Immature natural killer cell (primary cell): Measurements from ENCODE around the gene LUZP2. TPM values are rescaled to one million over a fixed set of nuclear protein-coding genes. Genes with fewer than 3 reads are reported as not detected.

ENCODE experiments used
- DNase-seq, 3 donors: peaks; one replicate each; pipeline ENCODE4 v3.0.0; 2022; ENCODE audit warnings: mixed read lengths in 1 of 3
- H3K27ac Mint-ChIP-seq, 6 donors: one replicate each; pipeline ENCODE4 v1.8.0; 2020; ENCODE audit warnings: mixed read lengths in 6 of 6, mild to moderate bottlenecking in 5 of 6, inconsistent platforms in 4 of 6, moderate library complexity in 3 of 6
- H3K27me3 Mint-ChIP-seq, 3 donors: one replicate each; pipeline ENCODE4 v1.8.0; 2020 to 2021; ENCODE audit warnings: low read depth in 3 of 3, mild to moderate bottlenecking in 3 of 3, mixed read lengths in 3 of 3, moderate library complexity in 3 of 3, inconsistent platforms in 1 of 3
- H3K36me3 Mint-ChIP-seq, 3 donors: one replicate each; pipeline ENCODE4 v1.8.0; 2020; ENCODE audit warnings: mixed read lengths in 3 of 3, inconsistent platforms in 2 of 3, mild to moderate bottlenecking in 2 of 3
- H3K4me1 Mint-ChIP-seq, 2 donors: one replicate each; pipeline ENCODE4 v1.8.0; 2020; ENCODE audit warnings: inconsistent platforms in 2 of 2, mild to moderate bottlenecking in 2 of 2, mixed read lengths in 2 of 2, moderate library complexity in 1 of 2
- H3K4me3 Mint-ChIP-seq, 5 donors: one replicate each; pipeline ENCODE4 v1.8.0; 2020; ENCODE audit warnings: mild to moderate bottlenecking in 5 of 5, mixed read lengths in 5 of 5, inconsistent platforms in 3 of 5, moderate library complexity in 3 of 5
- H3K9me3 Mint-ChIP-seq, 6 donors: one replicate each; pipeline ENCODE4 v1.8.0; 2020; ENCODE audit warnings: mild to moderate bottlenecking in 6 of 6, mixed read lengths in 6 of 6, inconsistent platforms in 4 of 6, moderate library complexity in 3 of 6
- polyA plus RNA-seq, 3 donors: library from polyadenylated mRNA; unstranded; fragments of 300-500 nt; fragmentation: Illumina TruSeq; gene quantifications; one replicate each; pipeline ENCODE4 v1.2.3, GENCODE V29; 2021

The LUZP2 gene
- polyA plus RNA-seq, 3 donors from 2014 or later, result not detected

DNA sequence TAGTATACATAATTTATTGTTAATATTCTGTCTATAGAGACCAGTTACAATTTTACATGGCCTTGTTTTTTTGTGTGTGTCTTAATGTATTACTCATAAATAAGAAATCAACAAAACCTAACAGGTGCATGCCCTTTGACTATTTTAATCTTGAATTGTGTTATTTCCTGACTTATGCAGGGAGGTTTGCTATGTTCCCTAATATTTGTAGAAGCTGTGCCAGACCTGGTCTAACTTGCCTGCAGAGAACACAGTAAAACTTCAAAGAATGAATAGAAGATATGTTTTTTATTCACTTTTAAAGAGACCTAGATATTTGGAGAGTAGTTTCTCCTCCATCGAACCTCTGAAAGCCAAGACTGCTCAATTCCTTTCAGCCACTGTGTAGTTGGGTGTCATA, 234.7 kb downstream of the LUZP2 start:
- no peaks in the 10 kb centered on the region for H3K4me1 Mint-ChIP-seq
- no peak overlapping the region for H3K4me3 Mint-ChIP-seq
- peaks cover 0 to 2% (median 0%) of the 10 kb centered on the region in 3 donors for H3K27me3 Mint-ChIP-seq
- no peaks in the 10 kb centered on the region for H3K36me3 Mint-ChIP-seq
- peaks cover 0 to 5% (median 2%) of the 10 kb centered on the region in 6 donors for H3K9me3 Mint-ChIP-seq
- DNase-seq, result no peak
- no peak overlapping the region for H3K27ac Mint-ChIP-seq

DNA sequence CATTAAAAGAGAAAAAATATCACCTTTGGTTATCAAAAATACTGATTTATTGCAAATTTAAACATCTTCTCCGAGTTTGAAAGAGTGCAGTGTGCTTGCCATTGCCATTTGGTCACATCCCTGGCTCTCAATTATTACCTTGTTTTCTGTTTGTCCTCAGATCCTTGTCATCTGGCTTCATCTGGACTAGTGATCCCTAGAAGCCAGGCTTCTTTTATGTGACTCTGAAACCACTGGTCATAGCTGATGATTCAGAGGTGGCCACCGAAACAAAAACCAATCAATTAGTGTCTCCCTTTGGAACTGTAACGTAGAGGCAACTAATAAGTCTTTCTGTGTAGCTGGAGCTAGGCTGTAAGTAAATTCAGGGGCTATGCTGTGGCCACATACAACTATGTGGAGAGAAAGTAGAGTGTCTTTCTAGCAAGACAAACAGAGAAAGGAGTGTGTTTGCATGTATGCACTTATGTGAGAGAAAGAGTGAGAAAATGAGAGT, 237.9 kb downstream of the LUZP2 start:
- H3K4me1 Mint-ChIP-seq, result no peaks in the 10 kb centered on the region
- no peak overlapping the region for H3K4me3 Mint-ChIP-seq
- no peaks in the 10 kb centered on the region for H3K36me3 Mint-ChIP-seq
- H3K9me3 Mint-ChIP-seq, result peaks cover 0 to 8% (median 0%) of the 10 kb centered on the region in 6 donors
- no peak for DNase-seq
- no peaks in the 10 kb centered on the region for H3K27me3 Mint-ChIP-seq
- H3K27ac Mint-ChIP-seq, result no peak overlapping the region

DNA sequence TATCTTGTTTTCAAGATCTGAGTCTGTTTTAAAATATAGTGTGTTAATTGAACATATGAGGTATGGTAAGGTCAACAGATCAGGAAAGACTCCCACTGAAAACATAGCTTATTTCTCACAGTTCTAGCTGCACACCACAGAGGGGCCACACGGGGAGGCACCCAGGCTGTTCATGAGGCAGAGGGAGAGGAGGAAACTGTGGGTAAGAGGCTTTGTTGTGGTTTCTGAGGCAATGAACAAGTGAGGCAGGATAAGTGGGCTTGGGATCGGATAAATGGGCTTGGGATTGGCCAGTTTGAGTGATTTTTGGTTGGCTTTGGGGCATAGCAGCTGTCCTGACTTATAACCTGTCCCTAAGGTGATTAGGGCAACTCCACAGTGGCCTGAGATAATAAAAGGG, 242.1 kb downstream of the LUZP2 start:
- no peak for DNase-seq
- Mint-ChIP-seq H3K27ac (no peak overlapping the region), H3K27me3 (no peaks in the 10 kb centered on the region), H3K4me3 (no peak overlapping the region), H3K9me3 (peaks cover 0 to 8% (median 0%) of the 10 kb centered on the region in 6 donors), H3K36me3 (no peaks in the 10 kb centered on the region), H3K4me1 (no peaks in the 10 kb centered on the region)

DNA sequence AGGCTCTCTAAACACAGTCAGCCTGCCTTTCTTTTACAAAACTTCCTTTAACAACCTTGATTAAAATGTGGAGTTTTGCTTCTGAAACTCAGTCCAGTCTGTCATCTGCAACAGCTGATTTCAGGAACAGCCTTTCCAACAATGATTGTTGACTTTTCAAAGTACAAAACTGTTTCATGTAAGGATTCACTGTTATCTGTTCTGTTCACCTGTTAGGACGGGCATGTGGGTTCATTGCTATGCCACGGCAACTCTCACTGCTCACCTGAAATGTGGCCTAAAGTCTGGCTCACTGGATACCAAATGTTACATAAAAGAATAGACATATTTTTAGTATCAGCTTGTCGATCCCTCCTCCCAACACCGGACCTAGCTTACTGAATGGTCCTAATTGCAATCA, 242.8 kb downstream of the LUZP2 start:
- no peak for DNase-seq
- H3K36me3 Mint-ChIP-seq, result no peaks in the 10 kb centered on the region
- H3K27me3 Mint-ChIP-seq, result peaks cover 0 to 1% (median 0%) of the 10 kb centered on the region in 3 donors
- H3K4me3 Mint-ChIP-seq, result no peak overlapping the region
- no peak overlapping the region for H3K27ac Mint-ChIP-seq
- H3K9me3 Mint-ChIP-seq, result peaks cover 0 to 13% (median 2%) of the 10 kb centered on the region in 6 donors
- H3K4me1 Mint-ChIP-seq, result no peaks in the 10 kb centered on the region

DNA sequence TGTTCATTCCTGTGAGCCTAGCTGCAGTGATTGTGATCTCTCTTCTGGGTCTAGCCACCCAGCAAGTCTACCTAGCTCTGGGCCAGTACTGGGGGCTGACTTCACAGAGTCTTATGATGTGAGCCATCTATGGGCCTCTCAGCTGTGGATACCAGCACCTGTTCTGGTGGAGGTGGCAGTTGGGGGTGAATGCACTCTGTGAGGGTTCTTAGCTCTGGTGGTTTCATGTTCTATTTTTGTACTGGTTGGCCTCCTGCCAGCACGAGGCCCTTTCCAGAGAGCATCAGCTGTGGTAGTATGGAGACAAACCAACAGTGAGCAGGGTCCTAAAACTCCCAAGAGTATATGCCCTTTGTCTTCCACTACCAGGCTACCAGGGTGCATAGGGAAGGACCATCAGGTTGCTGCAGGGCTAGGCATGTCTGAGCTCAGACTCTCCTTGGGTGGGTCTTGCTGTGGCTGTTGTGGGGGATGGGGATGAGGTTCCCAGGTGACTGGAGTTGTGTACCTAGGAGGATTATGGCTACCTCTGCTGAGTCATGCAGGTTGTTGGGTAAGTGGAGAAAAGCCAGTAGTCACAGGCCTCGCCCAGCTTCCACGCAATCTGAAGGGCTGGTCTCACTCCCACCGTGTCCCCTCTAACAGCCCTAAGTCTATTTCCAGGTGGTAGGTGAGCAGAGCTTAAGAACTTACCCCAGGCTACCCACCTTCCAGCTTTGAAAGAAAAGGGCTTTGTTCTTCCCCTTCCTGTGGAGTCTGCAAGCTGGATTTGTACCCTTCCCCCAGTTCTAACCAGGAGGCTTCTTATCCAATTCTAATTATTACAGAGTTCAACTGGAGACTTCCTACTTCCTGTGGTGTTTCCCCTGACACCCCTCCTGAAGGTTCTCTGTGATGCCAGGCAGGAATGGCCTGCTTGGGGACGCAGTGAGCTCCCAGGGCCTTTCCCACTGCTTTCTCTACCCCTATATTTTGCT, 250.7 kb downstream of the LUZP2 start:
- Mint-ChIP-seq H3K36me3 (peaks cover 0 to 4% (median 0%) of the 10 kb centered on the region in 3 donors), H3K9me3 (peaks cover 4 to 28% (median 10%) of the 10 kb centered on the region in 6 donors), H3K4me1 (no peaks in the 10 kb centered on the region), H3K4me3 (no peak overlapping the region), H3K27ac (no peak overlapping the region), H3K27me3 (peaks cover 1 to 3% (median 2%) of the 10 kb centered on the region in 3 donors)
- DNase-seq, result no peak

DNA sequence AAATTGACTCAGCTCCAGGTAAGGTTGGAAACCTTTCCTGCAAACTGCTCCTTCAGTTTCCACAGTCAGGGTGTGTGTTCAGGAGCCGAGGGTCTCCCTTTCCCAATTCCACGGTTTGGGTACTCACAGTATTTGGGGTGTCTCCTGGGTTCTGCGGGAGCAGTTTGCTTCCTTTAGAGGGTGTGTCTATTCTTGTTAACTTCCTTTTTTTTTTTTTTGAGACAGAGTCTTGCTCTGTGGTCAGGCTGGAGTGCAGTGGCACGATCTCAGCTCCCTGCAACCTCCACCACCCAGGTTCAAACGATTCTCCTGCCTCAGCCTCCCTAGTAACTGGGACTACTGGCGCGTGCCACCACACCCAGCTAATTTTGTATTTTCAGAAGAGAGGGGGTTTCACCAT, 251.4 kb downstream of the LUZP2 start:
- no peak overlapping the region for H3K27ac Mint-ChIP-seq
- H3K9me3 Mint-ChIP-seq, result peaks cover 4 to 30% (median 10%) of the 10 kb centered on the region in 6 donors
- H3K27me3 Mint-ChIP-seq, result peaks cover 1 to 3% (median 2%) of the 10 kb centered on the region in 3 donors
- H3K36me3 Mint-ChIP-seq, result peaks cover 0 to 4% (median 0%) of the 10 kb centered on the region in 3 donors
- H3K4me3 Mint-ChIP-seq, result no peak overlapping the region
- DNase-seq, result no peak
- H3K4me1 Mint-ChIP-seq, result no peaks in the 10 kb centered on the region

DNA sequence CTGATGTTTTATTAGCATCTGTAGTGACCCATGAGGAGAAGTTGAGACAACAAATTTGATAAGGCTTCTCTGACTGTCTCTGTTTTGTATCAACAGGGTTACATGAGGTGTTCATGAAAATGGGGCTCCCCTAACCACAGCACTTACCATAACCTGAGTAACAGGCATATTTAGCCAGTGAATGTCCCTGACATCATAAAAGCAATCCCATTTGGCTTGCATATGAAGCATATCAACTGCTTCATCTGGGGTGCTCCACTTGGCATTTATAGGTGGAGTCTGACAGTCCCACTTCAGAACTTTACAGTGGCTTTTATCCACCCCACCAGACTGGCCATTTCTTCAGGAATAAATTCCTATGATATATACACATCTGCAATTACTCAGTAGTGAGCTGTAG, 257.6 kb downstream of the LUZP2 start:
- H3K9me3 Mint-ChIP-seq, result peaks cover 0 to 29% (median 5%) of the 10 kb centered on the region in 6 donors
- H3K4me3 Mint-ChIP-seq, result no peak overlapping the region
- no peaks in the 10 kb centered on the region for H3K4me1 Mint-ChIP-seq
- peaks cover 0 to 4% (median 0%) of the 10 kb centered on the region in 3 donors for H3K36me3 Mint-ChIP-seq
- H3K27me3 Mint-ChIP-seq, result no peaks in the 10 kb centered on the region
- H3K27ac Mint-ChIP-seq, result no peak overlapping the region
- no peak for DNase-seq

DNA sequence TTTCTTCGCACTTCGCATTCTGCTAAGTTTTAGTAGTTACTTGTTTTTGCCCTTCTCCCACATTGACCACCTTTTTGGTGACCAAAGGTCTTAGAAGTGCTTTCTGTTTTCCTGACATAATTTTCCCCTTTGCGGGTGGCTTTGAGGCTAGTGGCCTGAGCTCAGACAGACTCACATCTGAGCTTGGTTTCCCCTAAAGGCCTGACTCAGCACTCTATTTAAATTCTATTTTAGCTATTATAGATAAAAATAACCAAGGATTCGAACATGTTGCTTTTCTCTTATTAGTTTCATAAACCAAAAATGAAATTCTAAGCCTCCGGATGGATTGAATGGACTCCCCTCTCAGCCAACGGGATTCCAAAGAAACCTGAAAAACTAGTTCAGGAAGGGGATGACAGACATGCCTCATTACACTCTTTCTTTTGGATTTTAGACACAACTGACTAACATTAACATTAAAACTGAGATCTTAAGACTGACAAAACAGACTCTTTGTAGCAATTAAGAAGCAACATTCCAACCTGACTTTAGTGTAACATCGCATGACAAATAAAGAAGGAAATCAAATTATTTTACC, 258.5 kb downstream of the LUZP2 start:
- Mint-ChIP-seq H3K9me3 (peaks cover 0 to 31% (median 5%) of the 10 kb centered on the region in 6 donors), H3K4me3 (no peak overlapping the region), H3K27me3 (no peaks in the 10 kb centered on the region), H3K27ac (no peak overlapping the region), H3K4me1 (no peaks in the 10 kb centered on the region), H3K36me3 (peaks cover 0 to 4% (median 0%) of the 10 kb centered on the region in 3 donors)
- no peak for DNase-seq

DNA sequence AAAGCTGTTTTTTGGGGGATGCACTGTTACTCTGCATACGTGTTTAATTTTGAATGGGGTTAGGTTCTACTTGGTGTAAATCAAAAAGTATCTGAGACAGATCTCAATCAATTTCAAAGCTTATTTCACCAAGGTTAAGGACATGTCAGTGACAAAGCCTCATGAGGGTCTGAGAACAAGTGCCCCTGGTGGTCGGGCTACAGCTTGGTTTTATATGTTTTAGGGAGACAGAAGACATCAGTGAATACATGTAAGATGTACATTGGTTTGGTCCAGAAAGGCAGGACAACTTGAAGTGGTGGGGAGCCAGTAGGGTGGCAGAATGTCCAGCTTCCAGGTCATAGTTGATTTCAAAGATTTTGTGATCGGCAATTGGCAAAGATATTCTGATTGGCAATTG, 262.9 kb downstream of the LUZP2 start:
- no peak overlapping the region for H3K27ac Mint-ChIP-seq
- H3K27me3 Mint-ChIP-seq, result peaks cover 0 to 2% (median 0%) of the 10 kb centered on the region in 3 donors
- H3K4me3 Mint-ChIP-seq, result no peak overlapping the region
- DNase-seq, result no peak
- peaks cover 0 to 23% (median 4%) of the 10 kb centered on the region in 6 donors for H3K9me3 Mint-ChIP-seq
- H3K36me3 Mint-ChIP-seq, result peaks cover 0 to 4% (median 0%) of the 10 kb centered on the region in 3 donors
- no peaks in the 10 kb centered on the region for H3K4me1 Mint-ChIP-seq

DNA sequence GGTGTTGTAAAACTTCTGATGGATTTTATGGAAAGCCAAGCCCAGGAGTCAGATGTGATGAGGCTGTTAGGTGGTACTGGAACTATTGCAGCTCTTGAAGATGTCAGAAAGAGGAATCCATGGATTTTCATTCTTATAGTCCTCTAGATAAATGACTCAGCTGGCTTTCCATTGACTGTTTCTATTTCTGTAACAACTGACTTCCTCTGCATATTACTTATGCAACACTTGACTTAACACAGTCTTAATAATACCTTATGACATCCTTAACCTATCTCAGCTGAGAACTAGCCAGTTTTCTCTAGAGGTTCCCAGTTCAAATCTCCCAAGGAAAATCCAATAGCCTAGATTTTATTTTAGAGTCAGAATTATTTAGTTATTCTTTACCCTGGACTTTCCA, 263.8 kb downstream of the LUZP2 start:
- no peak overlapping the region for H3K4me3 Mint-ChIP-seq
- peaks cover 0 to 19% (median 3%) of the 10 kb centered on the region in 6 donors for H3K9me3 Mint-ChIP-seq
- no peak for DNase-seq
- H3K4me1 Mint-ChIP-seq, result no peaks in the 10 kb centered on the region
- no peak overlapping the region for H3K27ac Mint-ChIP-seq
- peaks cover 0 to 2% (median 0%) of the 10 kb centered on the region in 3 donors for H3K27me3 Mint-ChIP-seq
- H3K36me3 Mint-ChIP-seq, result peaks cover 0 to 4% (median 0%) of the 10 kb centered on the region in 3 donors

DNA sequence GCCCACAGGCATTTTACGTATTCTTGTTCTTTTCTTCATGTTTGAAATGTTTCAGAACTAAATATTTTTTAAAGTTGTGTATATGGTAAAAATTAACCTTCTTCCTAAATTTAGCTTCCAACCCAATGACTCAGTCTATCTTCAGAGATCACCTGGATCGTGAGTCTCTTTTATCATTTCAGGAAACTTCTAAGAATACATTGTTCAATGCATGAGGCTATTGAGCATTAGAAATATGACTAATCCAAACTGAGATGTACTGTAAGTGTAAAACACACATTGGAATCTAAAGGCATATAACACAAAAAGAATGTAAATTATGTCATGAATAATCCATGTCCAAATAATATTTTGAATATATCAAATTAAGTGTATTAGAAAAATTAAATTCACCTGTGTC, 265.2 kb downstream of the LUZP2 start:
- no peak overlapping the region for H3K27ac Mint-ChIP-seq
- peaks cover 0 to 14% (median 3%) of the 10 kb centered on the region in 6 donors for H3K9me3 Mint-ChIP-seq
- peaks cover 0 to 2% (median 0%) of the 10 kb centered on the region in 3 donors for H3K27me3 Mint-ChIP-seq
- no peaks in the 10 kb centered on the region for H3K36me3 Mint-ChIP-seq
- no peak overlapping the region for H3K4me3 Mint-ChIP-seq
- DNase-seq, result no peak
- H3K4me1 Mint-ChIP-seq, result no peaks in the 10 kb centered on the region

DNA sequence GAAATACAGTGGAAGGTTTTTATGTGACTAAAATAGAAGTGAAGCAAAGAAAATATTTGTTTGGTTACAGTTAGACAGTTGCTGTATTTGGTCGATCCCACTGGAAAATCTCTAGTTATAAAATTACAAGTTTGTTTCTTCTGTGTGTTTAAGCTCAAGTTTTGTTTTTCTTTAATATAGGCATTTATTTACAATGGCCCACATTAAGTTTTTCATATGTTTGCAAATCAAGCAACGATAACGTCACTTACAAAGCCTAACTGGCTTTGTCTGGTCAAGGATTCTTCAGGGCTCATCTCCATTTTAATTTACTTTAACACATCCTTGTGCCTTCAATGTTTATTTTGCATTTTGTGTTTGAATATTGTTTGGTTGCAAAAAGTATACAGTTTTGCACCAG, 270.6 kb downstream of the LUZP2 start:
- H3K36me3 Mint-ChIP-seq, result no peaks in the 10 kb centered on the region
- H3K27ac Mint-ChIP-seq, result no peak overlapping the region
- no peak overlapping the region for H3K4me3 Mint-ChIP-seq
- no peaks in the 10 kb centered on the region for H3K4me1 Mint-ChIP-seq
- no peak for DNase-seq
- peaks cover 0 to 18% (median 4%) of the 10 kb centered on the region in 6 donors for H3K9me3 Mint-ChIP-seq
- H3K27me3 Mint-ChIP-seq, result no peaks in the 10 kb centered on the region

DNA sequence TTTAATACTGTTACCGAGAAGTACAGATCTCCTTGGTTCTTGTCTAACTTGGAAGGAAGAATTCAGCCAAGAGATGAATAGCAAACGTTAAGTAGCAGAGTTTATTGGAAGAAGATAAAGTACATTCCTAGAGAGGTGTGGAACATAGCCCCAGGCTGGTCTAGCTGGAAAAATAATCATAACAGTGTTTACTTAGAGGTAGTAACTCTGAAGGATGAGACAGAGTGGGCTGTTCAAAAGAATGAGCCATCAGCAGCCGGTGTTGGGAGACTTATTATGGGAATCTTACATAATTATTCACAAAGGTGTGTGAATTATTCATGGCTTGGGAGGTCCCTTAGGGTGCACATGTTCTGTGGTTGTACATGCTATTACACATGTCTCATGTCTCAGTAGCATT, 276.5 kb downstream of the LUZP2 start:
- no peak for DNase-seq
- Mint-ChIP-seq H3K4me1 (no peaks in the 10 kb centered on the region), H3K4me3 (no peak overlapping the region)

DNA sequence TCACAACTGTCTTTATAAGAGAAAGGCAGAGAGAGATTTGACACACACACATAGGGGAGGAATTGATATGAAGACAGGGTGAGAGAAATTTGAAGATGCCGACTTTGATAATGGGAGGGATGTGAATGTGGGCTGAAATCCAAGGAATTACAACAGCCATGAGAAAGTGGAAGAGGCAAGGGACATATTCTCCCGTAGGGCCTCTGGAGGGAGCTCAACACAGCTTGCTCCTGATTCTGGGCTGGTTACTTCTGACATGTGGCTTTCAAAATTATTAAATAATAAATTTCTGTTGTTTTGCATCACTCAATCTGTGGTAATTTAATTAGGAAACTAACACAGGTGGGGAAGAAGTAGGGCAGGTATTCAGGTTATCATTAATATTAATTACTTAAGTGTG, 282.9 kb downstream of the LUZP2 start:
- H3K36me3 Mint-ChIP-seq, result no peaks in the 10 kb centered on the region
- DNase-seq, result no peak
- peaks cover 0 to 3% (median 0%) of the 10 kb centered on the region in 3 donors for H3K27me3 Mint-ChIP-seq
- no peak overlapping the region for H3K27ac Mint-ChIP-seq
- peaks cover 0 to 5% (median 1%) of the 10 kb centered on the region in 6 donors for H3K9me3 Mint-ChIP-seq
- no peaks in the 10 kb centered on the region for H3K4me1 Mint-ChIP-seq
- H3K4me3 Mint-ChIP-seq, result no peak overlapping the region

More for the DNA sequence above, 276.5 kb downstream of the LUZP2 start:
- H3K9me3 Mint-ChIP-seq, result peaks cover 0 to 28% (median 1%) of the 10 kb centered on the region in 6 donors
- no peak overlapping the region for H3K27ac Mint-ChIP-seq
- no peaks in the 10 kb centered on the region for H3K27me3 Mint-ChIP-seq
- no peaks in the 10 kb centered on the region for H3K36me3 Mint-ChIP-seq
